Stimulated activated naive CD8-positive, alpha-beta T cell treated with anti-CD3 and anti-CD28 coated beads, Interleukin-15, Interleukin-2, amounts not matched to agents 100 ng/mL and 50 ng/mL, for 24 hours (primary cell): Measurements from ENCODE around the gene SLC47A1.

Experiments used
- H3K27ac Mint-ChIP-seq: one replicate; pipeline ENCODE4 v1.8.0; 2021; ENCODE audit warnings: mild to moderate bottlenecking, mixed read lengths
- H3K27me3 Mint-ChIP-seq: one replicate; pipeline ENCODE4 v1.8.0; 2021; ENCODE audit warnings: mixed read lengths
- H3K36me3 Mint-ChIP-seq: one replicate; pipeline ENCODE4 v1.8.0; 2021; ENCODE audit warnings: low read depth, mixed read lengths
- H3K4me1 Mint-ChIP-seq: one replicate; pipeline ENCODE4 v1.8.0; 2021; ENCODE audit warnings: low read depth, mixed read lengths
- H3K4me3 Mint-ChIP-seq: one replicate; pipeline ENCODE4 v1.8.0; 2021; ENCODE audit warnings: mild to moderate bottlenecking, mixed read lengths
- H3K9me3 Mint-ChIP-seq: one replicate; pipeline ENCODE4 v1.8.0; 2021; ENCODE audit warnings: mixed read lengths

SLC47A1 gene

GRCh38 chr17:19539040-19539399 is 5.4 kb downstream of the SLC47A1 start:
- H3K36me3 Mint-ChIP-seq = no peaks in the 10 kb centered on the region
- H3K4me1 Mint-ChIP-seq = peaks cover 8% of the 10 kb centered on the region
- no peaks in the 10 kb centered on the region for H3K9me3 Mint-ChIP-seq
- H3K4me3 Mint-ChIP-seq = no peak overlapping the region
- H3K27me3 Mint-ChIP-seq = peaks cover 30% of the 10 kb centered on the region
- H3K27ac Mint-ChIP-seq = no peak overlapping the region

GRCh38 chr17:19539841-19540311 is 6.2 kb downstream of the SLC47A1 start:
- no peaks in the 10 kb centered on the region for H3K9me3 Mint-ChIP-seq
- H3K27me3 Mint-ChIP-seq = peaks cover 23% of the 10 kb centered on the region
- H3K4me1 Mint-ChIP-seq = peaks cover 1% of the 10 kb centered on the region
- H3K4me3 Mint-ChIP-seq = no peak overlapping the region
- no peaks in the 10 kb centered on the region for H3K36me3 Mint-ChIP-seq
- no peak overlapping the region for H3K27ac Mint-ChIP-seq

GRCh38 chr17:19540706-19541370 is 7.2 kb downstream of the SLC47A1 start:
- no peaks in the 10 kb centered on the region for H3K36me3 Mint-ChIP-seq
- H3K4me1 Mint-ChIP-seq = no peaks in the 10 kb centered on the region
- no peaks in the 10 kb centered on the region for H3K9me3 Mint-ChIP-seq
- peaks cover 22% of the 10 kb centered on the region for H3K27me3 Mint-ChIP-seq
- H3K4me3 Mint-ChIP-seq = no peak overlapping the region
- H3K27ac Mint-ChIP-seq = no peak overlapping the region

GRCh38 chr17:19541445-19541844 is 7.8 kb downstream of the SLC47A1 start:
- H3K27me3 Mint-ChIP-seq = peaks cover 19% of the 10 kb centered on the region
- H3K27ac Mint-ChIP-seq = no peak overlapping the region
- no peak overlapping the region for H3K4me3 Mint-ChIP-seq
- no peaks in the 10 kb centered on the region for H3K36me3 Mint-ChIP-seq
- no peaks in the 10 kb centered on the region for H3K4me1 Mint-ChIP-seq
- no peaks in the 10 kb centered on the region for H3K9me3 Mint-ChIP-seq

- Mint-ChIP-seq H3K4me3 (no peak overlapping the region), H3K9me3 (no peaks in the 10 kb centered on the region), H3K4me1 (no peaks in the 10 kb centered on the region), H3K27me3 (peaks cover 11% of the 10 kb centered on the region), H3K36me3 (no peaks in the 10 kb centered on the region), H3K27ac (no peak overlapping the region)
Measured at GRCh38 chr17:19542247-19542646, 8.6 kb downstream of the SLC47A1 start.

- Mint-ChIP-seq H3K4me3 (no peak overlapping the region), H3K4me1 (no peaks in the 10 kb centered on the region), H3K9me3 (no peaks in the 10 kb centered on the region), H3K27ac (no peak overlapping the region), H3K36me3 (no peaks in the 10 kb centered on the region), H3K27me3 (no peaks in the 10 kb centered on the region)
Measured at GRCh38 chr17:19544366-19544765, 10.7 kb downstream of the SLC47A1 start.

- Mint-ChIP-seq H3K27ac (no peak overlapping the region), H3K9me3 (no peaks in the 10 kb centered on the region), H3K36me3 (no peaks in the 10 kb centered on the region), H3K4me3 (no peak overlapping the region), H3K4me1 (no peaks in the 10 kb centered on the region), H3K27me3 (peaks cover 3% of the 10 kb centered on the region)
Measured at GRCh38 chr17:19546289-19547065, 12.8 kb downstream of the SLC47A1 start.

GRCh38 chr17:19549746-19550623 is 16.3 kb downstream of the SLC47A1 start:
- no peak overlapping the region for H3K27ac Mint-ChIP-seq
- H3K36me3 Mint-ChIP-seq = no peaks in the 10 kb centered on the region
- no peaks in the 10 kb centered on the region for H3K4me1 Mint-ChIP-seq
- H3K9me3 Mint-ChIP-seq = no peaks in the 10 kb centered on the region
- no peak overlapping the region for H3K4me3 Mint-ChIP-seq
- peaks cover 8% of the 10 kb centered on the region for H3K27me3 Mint-ChIP-seq

GRCh38 chr17:19551165-19551564 is 17.5 kb downstream of the SLC47A1 start:
- no peaks in the 10 kb centered on the region for H3K4me1 Mint-ChIP-seq
- no peak overlapping the region for H3K4me3 Mint-ChIP-seq
- H3K9me3 Mint-ChIP-seq = no peaks in the 10 kb centered on the region
- H3K36me3 Mint-ChIP-seq = no peaks in the 10 kb centered on the region
- peaks cover 8% of the 10 kb centered on the region for H3K27me3 Mint-ChIP-seq
- H3K27ac Mint-ChIP-seq = no peak overlapping the region

- Mint-ChIP-seq H3K4me3 (no peak overlapping the region), H3K36me3 (no peaks in the 10 kb centered on the region), H3K4me1 (no peaks in the 10 kb centered on the region), H3K27me3 (peaks cover 10% of the 10 kb centered on the region), H3K27ac (no peak overlapping the region), H3K9me3 (no peaks in the 10 kb centered on the region)
Measured at GRCh38 chr17:19551591-19552148, 18.0 kb downstream of the SLC47A1 start.

GRCh38 chr17:19553036-19553435 is 19.4 kb downstream of the SLC47A1 start:
- H3K36me3 Mint-ChIP-seq = no peaks in the 10 kb centered on the region
- H3K27me3 Mint-ChIP-seq = peaks cover 17% of the 10 kb centered on the region
- H3K4me1 Mint-ChIP-seq = no peaks in the 10 kb centered on the region
- no peak overlapping the region for H3K27ac Mint-ChIP-seq
- no peaks in the 10 kb centered on the region for H3K9me3 Mint-ChIP-seq
- no peak overlapping the region for H3K4me3 Mint-ChIP-seq

- Mint-ChIP-seq H3K36me3 (no peaks in the 10 kb centered on the region), H3K27ac (no peak overlapping the region), H3K9me3 (no peaks in the 10 kb centered on the region), H3K27me3 (peaks cover 19% of the 10 kb centered on the region), H3K4me3 (no peak overlapping the region), H3K4me1 (no peaks in the 10 kb centered on the region)
Measured at GRCh38 chr17:19554393-19554792, 20.7 kb downstream of the SLC47A1 start.

GRCh38 chr17:19555746-19556145 is 22.1 kb downstream of the SLC47A1 start:
- H3K27ac Mint-ChIP-seq = no peak overlapping the region
- H3K4me1 Mint-ChIP-seq = no peaks in the 10 kb centered on the region
- H3K27me3 Mint-ChIP-seq = peaks cover 24% of the 10 kb centered on the region
- H3K9me3 Mint-ChIP-seq = no peaks in the 10 kb centered on the region
- no peak overlapping the region for H3K4me3 Mint-ChIP-seq
- H3K36me3 Mint-ChIP-seq = no peaks in the 10 kb centered on the region

GRCh38 chr17:19558946-19559345 is 25.3 kb downstream of the SLC47A1 start:
- H3K9me3 Mint-ChIP-seq = no peaks in the 10 kb centered on the region
- no peaks in the 10 kb centered on the region for H3K36me3 Mint-ChIP-seq
- H3K27me3 Mint-ChIP-seq = peaks cover 25% of the 10 kb centered on the region
- no peak overlapping the region for H3K4me3 Mint-ChIP-seq
- no peaks in the 10 kb centered on the region for H3K4me1 Mint-ChIP-seq
- H3K27ac Mint-ChIP-seq = no peak overlapping the region
